HCT116 (cell line): ENCODE data around the gene CDK2AP2. TPM values are rescaled to one million over a fixed set of nuclear protein-coding genes. Genes with fewer than 3 reads are reported as not detected.

ENCODE experiments used
- ATAC-seq: fragments of 200-7000 bp; cut with Tn5 transposase; 2 replicates; pipeline ENCODE4 v1.9.1; 2020; ENCODE audit warnings: mild to moderate bottlenecking, moderate library complexity
- BruUV-seq: library from RNA; stranded (reverse); fragments of 400-500 nt; replicated peaks from 2 replicates; lab custom pipeline; 2021; lab: Mats Ljungman, UMichigan
- CTCF ChIA-PET: fragments of 300-600 bp; sonication (Branson Sonifier 250); formaldehyde crosslinking; loops from one replicate; lab custom pipeline; 2021; ENCODE audit warnings: antibody characterized with exemption; lab: Charles Lee
- POLR2A ChIA-PET: fragments of 300-600, 350-600 bp; sonication (Branson Sonifier 250); formaldehyde crosslinking; loops from one replicate; lab custom pipeline; 2021; ENCODE audit warnings: antibody characterized with exemption; lab: Charles Lee
- RAD21 ChIA-PET, 2 experiments: fragments of 300-600 bp; sonication (Branson Sonifier 250); formaldehyde crosslinking; loops; one replicate each; lab custom pipeline; 2023; ENCODE audit warnings: low total read pairs in 2 of 2; ENCODE audit not compliant: uncharacterized antibody in 2 of 2, unreplicated experiment in 2 of 2, low non-redundant PET in 1 of 2; lab: Charles Lee
- DNase-seq: peaks from one replicate; pipeline ENCODE4 v3.0.0-alpha.2; 2010; ENCODE audit warnings: low read depth, low spot score
- H2AFZ ChIP-seq: fragments of 200-600 bp; shearing (Covaris generic), sonication (generic); 2 replicates; pipeline ENCODE4 v1.6.1; 2017; ENCODE audit warnings: low read depth, mixed run types, mixed read lengths, antibody characterized with exemption, low read length; ENCODE audit not compliant: poor library complexity, severe bottlenecking
- H3K27ac ChIP-seq: 2 replicates; pipeline ENCODE4 v1.5.1; 2012; ENCODE audit warnings: low read depth, low read length
- H3K27me3 ChIP-seq: fragments of 200-600 bp; sonication (generic); 2 replicates; pipeline ENCODE4 v1.6.1; 2016; ENCODE audit warnings: mixed run types, low read length, mixed read lengths; ENCODE audit not compliant: insufficient read depth
- H3K36me3 ChIP-seq, 2 experiments: fragments of 200-500 bp in 1 of 2; fragments of 200-600 bp in 1 of 2; sonication (Bioruptor generic) in 1 of 2; sonication (generic) in 1 of 2; 2 replicates each; pipeline versions ENCODE4 v1.5.1 to v1.6.1; 2014 to 2016; ENCODE audit warnings: low read length in 2 of 2, inconsistent platforms in 1 of 2, mixed read lengths in 1 of 2, mixed run types in 1 of 2; ENCODE audit not compliant: insufficient read depth in 2 of 2, control insufficient read depth in 1 of 2
- H3K4me1 ChIP-seq, 2 experiments: fragments of 200-600 bp in 1 of 2; sonication (generic) in 1 of 2; 2 replicates each; pipeline versions ENCODE4 v1.5.1 to v1.6.1; 2012 to 2017; ENCODE audit warnings: low read length in 2 of 2, inconsistent platforms in 1 of 2, mild to moderate bottlenecking in 1 of 2, mixed read lengths in 1 of 2, mixed run types in 1 of 2, moderate library complexity in 1 of 2; ENCODE audit not compliant: insufficient read depth in 2 of 2, control insufficient read depth in 1 of 2
- H3K4me2 ChIP-seq: fragments of 200-600 bp; sonication (generic); 2 replicates; pipeline ENCODE4 v1.6.1; 2017; ENCODE audit warnings: mixed run types, low read length, mixed read lengths
- H3K4me3 ChIP-seq, 2 experiments: fragments of 200-600 bp in 1 of 2; sonication (generic) in 1 of 2; replicated peaks in 1 of 2; 2 replicates each; pipeline ENCODE4 v1.5.1; 2011 to 2016; ENCODE audit warnings: low read length in 2 of 2, control low read depth in 1 of 2, low read depth in 1 of 2, mild to moderate bottlenecking in 1 of 2, mixed read lengths in 1 of 2, mixed run types in 1 of 2
- H3K79me2 ChIP-seq: fragments of 200-600 bp; sonication (generic); 2 replicates; pipeline ENCODE4 v1.6.1; 2017; ENCODE audit warnings: mild to moderate bottlenecking, mixed run types, low read length, moderate library complexity, mixed read lengths; ENCODE audit not compliant: insufficient read depth
- H3K9ac ChIP-seq: fragments of 200-600 bp; sonication (generic); 2 replicates; pipeline ENCODE4 v1.6.1; 2016; ENCODE audit warnings: low read length, mixed read lengths
- H3K9me2 ChIP-seq: fragments of 200-600 bp; sonication (generic), shearing (Covaris generic); 2 replicates; pipeline ENCODE4 v1.6.1; 2017; ENCODE audit warnings: mixed run types, mild to moderate bottlenecking, moderate library complexity; ENCODE audit not compliant: insufficient read depth
- H3K9me3 ChIP-seq, 2 experiments: fragments of 200-500 bp in 1 of 2; fragments of 200-600 bp in 1 of 2; sonication (Bioruptor generic) in 1 of 2; sonication (generic) in 1 of 2; 2 replicates each; pipeline ENCODE4 v1.6.1; 2014 to 2017; ENCODE audit warnings: low read length in 2 of 2, mixed read lengths in 2 of 2, inconsistent platforms in 1 of 2, low read depth in 1 of 2, mild to moderate bottlenecking in 1 of 2, mixed run types in 1 of 2, moderate library complexity in 1 of 2; ENCODE audit not compliant: control insufficient read depth in 1 of 2, insufficient read depth in 1 of 2
- H4K20me1 ChIP-seq: fragments of 200-600 bp; sonication (generic), shearing (Covaris generic); 2 replicates; pipeline ENCODE4 v1.6.1; 2017; ENCODE audit warnings: mixed run types, mild to moderate bottlenecking, moderate library complexity; ENCODE audit not compliant: insufficient read depth
- ATF3 ChIP-seq: IDR thresholded peaks from 2 replicates; pipeline ENCODE4 v1.6.1; 2012
- CBX3 ChIP-seq: IDR thresholded peaks from 2 replicates; pipeline ENCODE4 v1.6.1; 2012; ENCODE audit warnings: low read depth
- CEBPB ChIP-seq: IDR thresholded peaks from 2 replicates; pipeline ENCODE4 v1.6.1; 2012; ENCODE audit warnings: low read depth
- CTCF ChIP-seq, 3 experiments: fragments of 200-600 bp in 1 of 3; sonication (generic) in 1 of 3; IDR thresholded peaks in 2 of 3; conservative IDR thresholded peaks in 1 of 3; 2 replicates each; pipeline ENCODE4 v1.5.1; 2012 to 2017; ENCODE audit warnings: low read depth in 2 of 3, low read length in 2 of 3, antibody characterized with exemption in 1 of 3, borderline replicate concordance in 1 of 3, control low read depth in 1 of 3, mild to moderate bottlenecking in 1 of 3, mixed read lengths in 1 of 3, mixed run types in 1 of 3, moderate library complexity in 1 of 3; ENCODE audit not compliant: insufficient read depth in 1 of 3
- EGR1 ChIP-seq: IDR thresholded peaks from 2 replicates; pipeline ENCODE4 v1.6.1; 2012; ENCODE audit warnings: low read depth
- ELF1 ChIP-seq: IDR thresholded peaks from 2 replicates; pipeline ENCODE4 v1.6.1; 2012; ENCODE audit warnings: low read depth, borderline replicate concordance
- EZH2 ChIP-seq: fragments of 200-600 bp; sonication (generic); IDR thresholded peaks from 2 replicates; pipeline ENCODE4 v1.6.1; 2017; ENCODE audit warnings: antibody characterized with exemption, mixed run types
- EZH2phosphoT487 ChIP-seq: fragments of 200-600 bp; IDR thresholded peaks from 2 replicates; pipeline ENCODE4 v1.6.1; 2018; ENCODE audit warnings: antibody characterized with exemption, borderline replicate concordance
- JUND ChIP-seq: IDR thresholded peaks from 2 replicates; pipeline ENCODE4 v1.6.1; 2012
- POLR2AphosphoS5 ChIP-seq: IDR thresholded peaks from 2 replicates; pipeline ENCODE4 v1.6.1; 2011; ENCODE audit warnings: mild to moderate bottlenecking, low read depth, low read length, moderate library complexity
- RAD21 ChIP-seq: IDR thresholded peaks from 2 replicates; pipeline ENCODE4 v1.6.1; 2012; ENCODE audit warnings: low read depth, mild to moderate bottlenecking
- SP1 ChIP-seq: IDR thresholded peaks from 2 replicates; pipeline ENCODE4 v1.6.1; 2012; ENCODE audit warnings: low read depth
- SRF ChIP-seq: IDR thresholded peaks from 2 replicates; pipeline ENCODE4 v1.6.1; 2012; ENCODE audit warnings: low read depth
- TCF7L2 ChIP-seq: IDR thresholded peaks from 2 replicates; pipeline ENCODE4 v1.7.0; 2011; ENCODE audit warnings: borderline replicate concordance, inconsistent platforms; ENCODE audit not compliant: insufficient read depth, insufficient read length; ENCODE audit errors: extremely low read depth
- YY1 ChIP-seq: IDR thresholded peaks from 2 replicates; pipeline ENCODE4 v1.6.1; 2011; ENCODE audit warnings: low read length, low read depth, moderate library complexity, mild to moderate bottlenecking; ENCODE audit not compliant: insufficient replicate concordance; ENCODE audit errors: extremely low read depth
- intact Hi-C: fragments of 100-400 bp; cut with micrococcal nuclease; formaldehyde crosslinking; loops from 2 replicates; pipeline ENCODE4 v1.10.0; 2022
- total RNA-seq: library from RNA; stranded (reverse); gene quantifications from one replicate; pipeline ENCODE4 v1.2.1, GENCODE V29; 2021; ENCODE audit not compliant: unreplicated experiment
- TF ChIP-seq, protein P1 (sequence below): IDR thresholded peaks from 2 replicates; pipeline ENCODE4 v1.6.1; 2012; ENCODE audit warnings: low read depth
- TF ChIP-seq, protein P2 (sequence below): IDR thresholded peaks from 2 replicates; pipeline ENCODE4 v1.6.1; 2012

Gene CDK2AP2
- total RNA-seq, 1 experiment from 2014 or later, result 53.6 TPM

DNA sequence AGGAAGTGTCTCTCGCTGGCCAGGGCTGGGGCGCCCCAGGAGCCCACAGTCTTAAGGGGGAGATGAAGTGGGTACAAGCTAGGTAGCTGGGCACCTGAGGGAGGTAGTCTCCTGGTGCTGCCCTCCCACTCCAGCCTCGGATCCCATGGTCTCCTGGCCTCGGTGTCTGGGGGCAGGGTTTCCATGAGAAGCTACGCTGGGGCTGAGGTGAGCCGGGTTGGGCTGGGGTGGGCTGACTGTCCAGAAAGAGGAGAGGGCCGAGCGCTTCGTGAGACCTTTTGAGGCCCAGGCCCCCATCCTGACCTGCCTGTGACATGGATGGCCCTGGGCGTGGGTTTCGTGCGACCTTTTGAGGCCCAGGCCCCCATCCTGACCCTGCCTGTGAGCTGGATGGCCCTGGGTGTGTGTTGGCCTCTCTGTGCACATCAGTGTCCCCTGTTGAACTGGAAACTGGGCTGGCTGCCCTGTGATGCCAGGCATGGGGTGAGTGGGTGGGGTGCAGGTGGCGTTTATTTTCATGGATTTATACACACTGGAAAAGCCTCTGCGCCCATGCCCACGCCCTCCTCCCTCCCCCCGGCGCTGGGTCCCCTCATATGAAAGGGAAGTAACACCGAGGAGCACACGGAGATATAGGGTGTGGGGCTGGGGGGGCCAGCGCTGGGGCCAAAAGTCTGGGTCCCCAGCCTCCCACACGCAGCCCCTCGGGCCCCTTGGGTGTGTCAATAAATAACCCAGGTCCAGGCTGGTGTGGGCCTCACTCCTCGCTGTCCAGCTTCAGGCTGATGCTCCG lies 16.5 kb downstream of the CDK2AP2 start:
- H3K36me3 ChIP-seq, result peaks cover 0 to 5% of the 10 kb centered on the region in 2 experiments; a peak in 2 of 4 replicates
- H4K20me1 ChIP-seq, result no peaks in the 10 kb centered on the region
- TF ChIP-seq TCF7L2 (no peak), CTCF (IDR thresholded peaks at IDR 0.05 in 2 of 3, conservative IDR thresholded peaks at IDR 0.05 in 1 of 3; ENCODE audit: borderline replicate concordance in 1 of 3, insufficient read depth in 1 of 3, low read depth in 2 of 3, low read length in 2 of 3) (no peak), EGR1 (no peak), CBX3 (no peak), ATF3 (no peak), CEBPB (no peak), POLR2AphosphoS5 (no peak), EZH2phosphoT487 (no peak), SRF (no peak), ELF1 (no peak), RAD21 (no peak), EZH2 (no peak), YY1 (no peak), JUND (no peak), SP1 (no peak)
- TF ChIP-seq, protein P1, sequence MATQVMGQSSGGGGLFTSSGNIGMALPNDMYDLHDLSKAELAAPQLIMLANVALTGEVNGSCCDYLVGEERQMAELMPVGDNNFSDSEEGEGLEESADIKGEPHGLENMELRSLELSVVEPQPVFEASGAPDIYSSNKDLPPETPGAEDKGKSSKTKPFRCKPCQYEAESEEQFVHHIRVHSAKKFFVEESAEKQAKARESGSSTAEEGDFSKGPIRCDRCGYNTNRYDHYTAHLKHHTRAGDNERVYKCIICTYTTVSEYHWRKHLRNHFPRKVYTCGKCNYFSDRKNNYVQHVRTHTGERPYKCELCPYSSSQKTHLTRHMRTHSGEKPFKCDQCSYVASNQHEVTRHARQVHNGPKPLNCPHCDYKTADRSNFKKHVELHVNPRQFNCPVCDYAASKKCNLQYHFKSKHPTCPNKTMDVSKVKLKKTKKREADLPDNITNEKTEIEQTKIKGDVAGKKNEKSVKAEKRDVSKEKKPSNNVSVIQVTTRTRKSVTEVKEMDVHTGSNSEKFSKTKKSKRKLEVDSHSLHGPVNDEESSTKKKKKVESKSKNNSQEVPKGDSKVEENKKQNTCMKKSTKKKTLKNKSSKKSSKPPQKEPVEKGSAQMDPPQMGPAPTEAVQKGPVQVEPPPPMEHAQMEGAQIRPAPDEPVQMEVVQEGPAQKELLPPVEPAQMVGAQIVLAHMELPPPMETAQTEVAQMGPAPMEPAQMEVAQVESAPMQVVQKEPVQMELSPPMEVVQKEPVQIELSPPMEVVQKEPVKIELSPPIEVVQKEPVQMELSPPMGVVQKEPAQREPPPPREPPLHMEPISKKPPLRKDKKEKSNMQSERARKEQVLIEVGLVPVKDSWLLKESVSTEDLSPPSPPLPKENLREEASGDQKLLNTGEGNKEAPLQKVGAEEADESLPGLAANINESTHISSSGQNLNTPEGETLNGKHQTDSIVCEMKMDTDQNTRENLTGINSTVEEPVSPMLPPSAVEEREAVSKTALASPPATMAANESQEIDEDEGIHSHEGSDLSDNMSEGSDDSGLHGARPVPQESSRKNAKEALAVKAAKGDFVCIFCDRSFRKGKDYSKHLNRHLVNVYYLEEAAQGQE, result no peak
- TF ChIP-seq, protein P2, sequence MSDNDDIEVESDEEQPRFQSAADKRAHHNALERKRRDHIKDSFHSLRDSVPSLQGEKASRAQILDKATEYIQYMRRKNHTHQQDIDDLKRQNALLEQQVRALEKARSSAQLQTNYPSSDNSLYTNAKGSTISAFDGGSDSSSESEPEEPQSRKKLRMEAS, result no peak
- no peaks in the 10 kb centered on the region for H3K9me3 ChIP-seq
- BruUV-seq, result no TSS peak
- H3K4me3 ChIP-seq, result no peak overlapping the region
- intact Hi-C loops, result no loop called here
- no peak for ATAC-seq
- ChIA-PET RAD21 (no interaction called here), CTCF (no interaction called here), POLR2A (no interaction called here)
- DNase-seq, result no peak
- H3K27me3 ChIP-seq, result no peaks in the 10 kb centered on the region
- H3K4me2 ChIP-seq, result no peak overlapping the region
- H3K9me2 ChIP-seq, result no peaks in the 10 kb centered on the region
- no peak overlapping the region for H2AFZ ChIP-seq
- H3K9ac ChIP-seq, result no peak overlapping the region
- H3K4me1 ChIP-seq, result peaks cover 0 to 3% of the 10 kb centered on the region in 2 experiments; a peak in 1 of 4 replicates
- H3K79me2 ChIP-seq, result no peaks in the 10 kb centered on the region
- H3K27ac ChIP-seq, result no peak overlapping the region
